Fibroblast of the aortic adventitia (primary cell): Measurements from ENCODE around the gene CYP4F12. TPM values are rescaled to one million over a fixed set of nuclear protein-coding genes. Genes with fewer than 3 reads are reported as not detected.

Experiments
- DNase-seq: peaks from one replicate; pipeline ENCODE4 v3.0.0-alpha.2; 2010; ENCODE audit warnings: low read depth
- H3K4me3 ChIP-seq: 2 replicates; pipeline ENCODE4 v1.5.1; 2011; ENCODE audit warnings: low read depth, mild to moderate bottlenecking, control low read depth, low read length, moderate library complexity
- CTCF ChIP-seq: IDR thresholded peaks from 2 replicates; pipeline ENCODE4 v1.5.1; 2011; ENCODE audit warnings: mild to moderate bottlenecking, low read length, control low read depth, inconsistent platforms; ENCODE audit not compliant: insufficient read depth
- total RNA-seq: library from RNA; depleted of rRNA; stranded (reverse); fragments of >200 nt; gene quantifications from 2 replicates; pipeline ENCODE4 v1.2.3, GENCODE V29; 2012; ENCODE audit warnings: low replicate concordance

The CYP4F12 gene
- total RNA-seq, 1 donor = not detected

- TF ChIP-seq CTCF = no peak
- DNase-seq = no peak
- H3K4me3 ChIP-seq = no peak overlapping the region
These were observed 21.1 kb upstream of the CYP4F12 start for GRCh38 chr19:15651791-15652190.

- H3K4me3 ChIP-seq = no peak overlapping the region
- DNase-seq = no peak
- no peak for TF ChIP-seq CTCF
These were observed 20.2 kb upstream of the CYP4F12 start for GRCh38 chr19:15652559-15653278.

- DNase-seq = no peak
- no peak overlapping the region for H3K4me3 ChIP-seq
- no peak for TF ChIP-seq CTCF
These were observed 16.4 kb upstream of the CYP4F12 start for GRCh38 chr19:15656467-15656866.

GRCh38 chr19:15663247-15663646 is 9.6 kb upstream of the CYP4F12 start:
- DNase-seq = no peak
- no peak for TF ChIP-seq CTCF
- no peak overlapping the region for H3K4me3 ChIP-seq

GRCh38 chr19:15666186-15666585 is 6.7 kb upstream of the CYP4F12 start:
- no peak overlapping the region for H3K4me3 ChIP-seq
- TF ChIP-seq CTCF = no peak
- DNase-seq = no peak

GRCh38 chr19:15666883-15667282 is 6.0 kb upstream of the CYP4F12 start:
- TF ChIP-seq CTCF = no peak
- H3K4me3 ChIP-seq = no peak overlapping the region
- DNase-seq = no peak

- no peak for DNase-seq
- TF ChIP-seq CTCF = no peak
- no peak overlapping the region for H3K4me3 ChIP-seq
These were observed 3.4 kb upstream of the CYP4F12 start for GRCh38 chr19:15669440-15669839.
